CD4-positive, alpha-beta T cell treated with Interleukin-17A for 4 hours (primary cell): Measurements from ENCODE around the gene GAPT.

Experiments
- DNase-seq: peaks from one replicate; pipeline ENCODE4 v3.0.0-alpha.2; 2020; ENCODE audit warnings: mixed read lengths

The GAPT gene

DNA sequence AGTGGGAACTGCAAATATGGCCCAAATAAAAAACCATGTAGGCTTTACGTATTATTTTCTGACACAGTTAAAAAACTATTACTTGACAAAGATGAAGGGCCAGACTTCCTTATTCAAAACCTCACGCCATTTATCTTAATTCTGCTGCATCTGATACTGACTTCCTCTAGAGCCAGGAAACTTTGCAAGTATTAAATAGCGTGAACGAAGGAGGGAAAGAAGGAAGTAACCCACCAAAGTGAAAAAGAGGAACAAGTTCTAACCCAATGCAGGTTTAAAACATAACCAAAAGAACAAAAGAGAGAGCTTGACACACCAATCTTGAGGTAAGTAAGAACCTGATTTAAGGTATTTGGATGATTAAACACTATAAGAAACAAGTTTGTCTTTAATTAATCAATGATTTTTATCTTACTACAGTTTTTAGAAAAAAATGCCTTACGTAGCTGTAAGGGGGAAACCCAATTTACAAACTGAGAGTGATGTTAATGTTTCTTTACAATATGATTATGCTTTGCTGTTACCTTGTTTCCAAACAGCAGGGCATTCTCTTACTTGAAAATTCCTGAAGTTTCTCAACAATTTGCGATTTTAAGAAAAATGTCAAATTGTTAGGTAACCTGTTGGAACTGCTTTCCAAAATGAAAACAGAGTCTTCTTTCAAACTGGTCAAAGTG lies at the start of gene GAPT:
Gene GAPT, plus strand, starts transcription at position 220 of the 677 bp plus-strand sequence. CDS start 3,102 bp downstream, outside the sequence.
- DNase-seq = no peak

DNA sequence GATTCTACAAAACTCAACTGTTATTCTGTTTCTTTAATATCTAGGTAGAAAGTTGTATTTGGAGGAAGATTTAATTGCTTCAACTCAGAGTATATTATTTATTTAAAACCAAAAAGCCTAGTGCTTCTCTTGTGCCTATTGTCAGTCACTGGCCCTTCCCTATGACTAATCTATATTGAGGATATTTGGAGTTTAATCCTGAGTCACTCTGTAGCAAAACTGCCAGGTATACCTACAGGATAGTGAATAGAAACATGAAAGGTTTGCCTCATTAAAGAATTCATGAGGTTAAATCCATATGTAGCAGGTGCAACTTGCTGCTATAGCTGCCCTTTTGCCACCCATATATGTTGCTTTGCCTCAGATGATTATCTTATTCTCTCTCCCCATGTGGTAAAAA lies 46.4 kb upstream of the GAPT start:
- DNase-seq = no peak

DNA sequence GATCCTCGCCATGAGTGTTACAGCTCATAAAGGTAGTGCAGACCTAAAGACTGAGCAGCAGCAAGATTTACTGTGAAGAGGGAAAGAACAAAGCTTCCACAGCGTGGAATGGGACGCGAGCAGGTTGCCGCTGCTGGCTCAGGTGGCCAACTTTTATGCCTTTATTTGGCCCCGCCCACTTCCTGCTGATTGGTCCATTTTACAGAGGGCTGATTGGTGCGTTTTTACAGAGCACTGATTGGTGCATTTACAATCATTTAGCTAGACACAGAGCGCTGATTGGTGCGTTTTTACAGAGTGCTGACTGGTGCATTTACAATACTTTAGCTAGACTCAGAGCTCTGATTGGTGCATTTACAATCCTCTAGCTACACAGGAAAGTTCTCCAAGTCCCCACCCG lies 45.2 kb upstream of the GAPT start:
- DNase-seq = no peak

DNA sequence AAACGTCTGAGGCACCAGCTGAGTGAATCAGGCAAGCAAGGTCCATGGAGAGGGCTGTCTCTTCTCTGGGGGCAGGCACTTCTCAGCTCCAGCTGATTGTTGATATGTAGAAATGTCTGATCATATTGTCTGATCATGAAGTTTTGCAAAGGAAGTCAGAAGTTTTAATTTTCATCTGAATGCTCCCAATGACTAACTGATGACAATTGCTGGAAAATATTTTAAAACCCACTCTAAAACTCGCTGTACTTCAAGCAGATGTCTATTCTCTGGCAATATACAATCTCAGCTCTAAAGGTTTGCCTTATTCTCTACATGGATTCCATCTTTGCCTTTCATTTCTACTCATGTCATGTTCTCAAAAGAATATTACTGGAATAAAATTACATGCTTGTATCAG lies 44.0 kb upstream of the GAPT start:
- no peak for DNase-seq

DNA sequence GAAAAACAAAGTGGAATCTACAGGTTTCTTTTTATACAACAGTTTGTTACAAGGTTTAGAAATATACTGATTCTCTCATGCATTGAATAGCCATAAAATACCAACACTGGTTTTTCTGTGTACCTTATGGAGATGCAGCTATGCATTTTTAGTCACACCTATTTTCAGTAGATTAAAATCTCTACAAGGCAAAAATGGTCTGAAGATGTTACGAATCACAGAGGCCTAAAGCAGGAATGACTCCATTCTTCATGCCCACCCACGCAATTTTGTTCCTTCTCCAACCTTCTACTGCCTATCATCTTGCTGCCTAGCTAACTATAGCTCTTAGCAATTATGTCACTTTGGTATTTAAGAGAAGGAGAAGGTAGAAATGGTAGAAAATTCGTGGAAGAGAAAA lies 41.2 kb upstream of the GAPT start:
- no peak for DNase-seq

DNA sequence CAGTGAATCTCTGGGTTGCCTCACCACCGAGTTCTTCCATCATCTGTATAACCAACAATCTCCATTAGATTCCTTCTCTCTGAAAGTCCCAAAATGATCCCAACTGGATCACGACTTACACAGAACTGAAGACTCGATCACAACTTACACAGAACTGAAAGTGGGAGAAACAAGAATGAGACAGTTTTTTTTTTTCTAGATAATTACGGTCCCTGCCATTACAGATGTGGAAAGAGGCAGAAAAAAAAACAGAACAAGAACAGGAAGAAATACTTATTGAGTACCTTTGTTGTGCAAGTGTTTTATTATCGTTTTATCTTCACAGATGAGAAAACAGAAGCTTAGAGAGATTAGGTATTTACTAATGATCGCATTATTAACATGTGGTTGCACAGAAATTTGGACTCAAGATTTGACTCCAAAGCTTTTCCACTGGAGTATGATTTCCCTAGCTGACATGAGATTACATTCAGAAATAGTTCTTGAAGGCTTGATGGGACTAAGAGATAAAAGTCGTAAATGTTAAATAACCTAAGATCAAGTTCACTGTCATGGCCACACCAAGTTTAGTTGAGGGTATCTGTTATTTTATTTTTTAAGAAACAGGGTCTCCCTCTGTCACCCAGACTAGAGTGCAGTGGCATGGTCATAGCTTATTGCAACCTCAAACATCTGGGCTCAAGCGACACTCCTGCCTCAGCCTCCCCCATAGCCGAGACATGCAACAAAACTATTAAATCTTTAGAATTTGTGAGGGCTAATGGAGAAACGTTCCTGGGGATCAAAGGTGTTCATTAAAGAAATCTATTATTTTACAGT lies 40.2 kb upstream of the GAPT start:
- no peak for DNase-seq

DNA sequence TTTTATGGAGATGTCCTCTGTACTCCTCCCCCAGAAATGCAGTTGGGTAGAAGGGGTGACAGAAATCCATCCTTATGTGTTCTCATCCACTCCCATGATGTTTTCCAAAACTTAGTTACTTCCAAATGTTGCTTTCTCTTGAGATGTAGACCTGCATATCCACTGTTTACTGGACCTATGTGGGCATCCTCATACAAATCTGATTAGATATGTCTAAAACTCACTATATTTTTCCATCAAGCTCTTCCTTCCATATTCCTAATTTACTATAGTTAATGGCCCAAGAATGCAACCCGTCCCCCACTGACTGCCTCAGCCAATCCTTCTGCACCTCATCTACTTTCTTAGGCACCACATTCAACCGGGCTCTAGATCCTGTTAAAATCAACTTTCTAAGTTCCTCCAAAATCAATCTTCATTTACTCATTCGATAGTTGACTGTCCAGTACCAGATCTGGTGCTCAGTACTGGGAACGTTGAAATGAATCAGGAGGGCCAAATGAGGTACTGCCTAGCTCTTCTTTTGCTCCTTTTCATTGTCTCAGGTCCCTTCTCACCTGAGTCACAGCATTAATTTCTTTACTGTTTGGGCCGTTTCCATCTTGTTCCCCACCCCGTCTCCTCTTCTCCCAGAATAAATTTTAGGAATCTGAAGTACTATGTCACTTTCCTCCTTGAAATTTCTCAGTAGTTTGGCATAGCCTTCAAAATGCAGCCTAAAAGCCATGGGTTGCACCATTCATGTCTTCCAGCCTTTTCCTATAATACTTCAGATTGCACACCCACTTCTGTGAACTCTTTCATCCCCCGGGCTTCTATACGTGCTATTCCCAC lies 39.3 kb upstream of the GAPT start:
- no peak for DNase-seq

DNA sequence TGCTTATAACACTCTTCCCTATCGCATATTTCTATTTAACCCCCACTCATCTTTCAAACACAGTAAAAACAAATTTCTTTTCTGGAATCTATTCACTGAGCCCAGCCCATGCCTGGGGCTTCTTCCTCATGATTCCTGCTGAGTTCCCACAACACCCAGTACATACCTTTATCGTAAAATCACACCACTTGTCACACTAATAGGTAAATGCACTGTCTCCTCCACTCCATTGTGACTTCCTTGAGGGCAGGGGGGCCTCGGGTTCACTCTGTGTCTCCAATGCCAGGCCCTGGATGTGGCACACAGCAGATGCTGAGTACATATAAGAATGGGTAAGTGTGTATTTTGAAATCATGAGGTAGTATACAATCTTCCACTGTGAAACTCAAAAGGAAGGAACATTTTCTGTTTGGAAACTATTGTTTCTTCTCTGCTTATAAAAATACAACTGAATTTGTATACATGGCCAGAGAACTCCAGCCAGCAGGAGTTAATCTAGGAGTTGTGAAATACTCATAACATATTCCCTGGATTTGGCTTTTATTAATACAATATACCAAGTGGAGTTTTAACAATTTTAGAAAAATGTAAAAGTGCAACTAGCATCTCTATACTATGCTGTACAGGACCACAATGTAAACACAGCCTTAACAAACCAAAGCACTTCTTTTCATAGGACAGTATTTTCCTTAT lies 38.5 kb upstream of the GAPT start:
- DNase-seq = no peak

DNA sequence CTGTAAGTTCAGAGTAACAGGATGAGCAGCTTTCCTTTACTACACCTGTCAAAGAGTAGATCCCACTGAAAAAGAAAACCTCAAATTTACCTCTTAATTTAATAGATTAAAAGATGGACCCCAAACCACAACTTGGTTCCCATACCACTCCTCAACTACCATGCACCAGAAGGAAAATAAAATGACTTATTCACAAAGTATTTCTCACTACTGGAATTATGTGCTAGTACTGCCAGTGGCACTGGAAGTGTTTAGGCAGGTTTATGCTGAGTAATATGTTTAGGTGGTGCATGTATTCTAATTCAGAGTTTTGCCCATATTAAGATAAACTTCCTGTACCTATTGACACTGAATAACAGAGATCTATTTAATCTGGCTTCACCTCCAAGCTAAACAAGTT lies 37.9 kb upstream of the GAPT start:
- DNase-seq = no peak

DNA sequence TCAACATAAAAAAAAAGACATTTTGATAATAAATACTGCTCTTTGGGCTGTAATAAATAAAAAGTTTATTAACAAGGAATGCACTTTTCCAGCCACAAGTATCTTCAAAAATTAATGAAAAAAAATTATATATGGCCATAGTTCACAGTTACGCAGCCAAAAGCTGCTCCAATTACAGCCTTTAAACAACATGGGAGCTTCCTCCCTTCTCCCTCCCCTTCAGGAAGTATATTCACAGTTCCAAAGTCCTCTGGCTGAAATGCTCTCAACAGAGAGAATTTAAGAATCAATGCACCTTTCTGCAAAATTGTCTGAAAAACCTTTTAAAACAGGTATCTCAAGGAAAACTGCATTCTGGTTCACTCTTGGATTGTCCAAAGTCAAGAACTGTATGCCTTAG lies 37.2 kb upstream of the GAPT start:
- DNase-seq = no peak

DNA sequence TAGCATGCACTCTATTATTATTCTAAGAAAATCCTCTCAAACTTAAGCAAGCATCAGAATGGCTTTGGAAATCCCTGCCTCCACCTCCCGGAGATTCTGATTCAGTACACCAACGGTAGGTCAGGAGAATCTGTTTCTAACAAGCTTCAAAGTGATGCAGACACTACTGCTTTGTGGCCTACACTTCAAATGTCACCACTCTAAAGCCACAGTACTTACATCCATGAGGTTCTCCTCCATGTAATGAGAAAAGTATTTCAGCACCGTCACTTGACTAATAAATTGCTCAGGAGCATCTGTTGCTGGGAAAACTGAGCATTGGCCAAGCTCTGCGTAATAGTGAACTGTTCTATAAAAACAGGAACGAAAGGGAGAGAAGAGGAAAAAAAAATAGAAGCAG lies 36.2 kb upstream of the GAPT start:
- no peak for DNase-seq

DNA sequence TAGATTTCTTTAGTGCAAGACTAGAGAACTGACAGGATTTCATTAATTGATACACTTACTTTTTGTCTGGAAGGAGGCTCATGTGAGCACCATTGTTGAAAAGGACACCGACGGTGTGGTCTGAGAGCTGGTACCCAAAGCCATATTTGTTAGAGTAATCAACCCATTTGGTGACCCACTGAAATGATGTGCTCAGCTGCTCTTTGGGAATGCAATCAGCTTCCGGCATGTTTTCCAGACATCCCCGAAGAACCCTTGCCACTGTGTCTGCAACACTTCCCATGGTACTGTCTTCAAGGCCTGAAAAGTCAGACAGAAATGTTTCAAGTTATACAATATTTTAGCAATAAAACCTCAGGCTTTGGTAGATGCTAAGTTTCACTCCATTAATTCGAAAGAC lies 35.8 kb upstream of the GAPT start:
- no peak for DNase-seq

DNA sequence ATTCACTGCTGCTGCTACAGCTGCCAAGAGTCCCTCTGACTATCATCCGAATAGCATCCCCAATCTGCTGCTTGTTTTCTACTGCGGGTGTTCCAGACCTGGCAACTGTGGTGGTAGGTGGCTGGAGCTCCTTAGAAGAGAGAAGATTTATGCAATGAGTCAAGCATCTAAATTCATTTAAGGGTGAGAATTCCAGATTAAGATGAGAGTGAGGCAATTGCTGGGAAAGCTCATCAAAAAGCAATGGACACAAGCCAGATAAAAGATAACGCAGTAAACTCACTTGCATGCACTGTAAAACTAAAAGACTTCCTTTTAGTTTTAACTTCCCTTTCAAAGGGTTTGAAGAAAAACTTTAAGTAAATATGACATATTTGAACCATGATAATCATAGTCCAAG lies 35.2 kb upstream of the GAPT start:
- no peak for DNase-seq

DNA sequence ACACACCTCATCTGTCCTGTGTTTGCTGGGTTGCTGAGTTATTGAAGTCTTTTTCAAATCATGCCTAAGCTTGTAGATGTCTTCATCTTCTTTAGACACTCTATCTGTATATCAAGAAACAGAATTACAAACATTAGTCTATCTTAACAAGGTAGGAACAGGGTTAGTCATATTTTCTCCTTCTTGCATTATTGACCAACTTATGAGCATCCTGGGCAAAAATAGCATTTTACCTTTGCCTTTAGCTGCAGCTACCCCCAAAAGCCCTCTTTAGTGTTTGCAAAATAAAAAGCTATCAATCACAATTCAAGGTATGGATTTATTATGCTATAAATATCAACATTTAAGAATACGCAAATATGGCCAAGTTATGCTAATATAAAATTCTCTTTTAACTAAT lies 34.7 kb upstream of the GAPT start:
- no peak for DNase-seq

DNA sequence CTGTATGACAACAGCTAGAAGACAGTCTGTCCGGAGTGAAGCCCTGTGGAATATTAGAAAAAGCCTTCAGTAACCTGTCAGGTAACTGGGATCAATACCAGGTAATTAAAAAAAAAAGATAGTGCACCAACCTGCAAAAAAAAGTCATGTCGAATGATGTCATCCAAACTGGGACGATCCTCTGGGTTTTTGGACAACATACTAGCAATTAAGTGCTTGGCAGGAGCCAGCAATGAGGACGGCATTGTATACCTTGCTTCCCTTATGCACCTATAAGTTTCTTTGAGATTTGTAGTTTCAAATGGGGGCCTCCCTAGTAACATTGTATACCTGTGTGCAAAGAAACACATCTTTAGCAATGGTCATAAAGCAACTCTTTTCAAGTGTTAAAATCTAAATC lies 34.2 kb upstream of the GAPT start:
- no peak for DNase-seq

DNA sequence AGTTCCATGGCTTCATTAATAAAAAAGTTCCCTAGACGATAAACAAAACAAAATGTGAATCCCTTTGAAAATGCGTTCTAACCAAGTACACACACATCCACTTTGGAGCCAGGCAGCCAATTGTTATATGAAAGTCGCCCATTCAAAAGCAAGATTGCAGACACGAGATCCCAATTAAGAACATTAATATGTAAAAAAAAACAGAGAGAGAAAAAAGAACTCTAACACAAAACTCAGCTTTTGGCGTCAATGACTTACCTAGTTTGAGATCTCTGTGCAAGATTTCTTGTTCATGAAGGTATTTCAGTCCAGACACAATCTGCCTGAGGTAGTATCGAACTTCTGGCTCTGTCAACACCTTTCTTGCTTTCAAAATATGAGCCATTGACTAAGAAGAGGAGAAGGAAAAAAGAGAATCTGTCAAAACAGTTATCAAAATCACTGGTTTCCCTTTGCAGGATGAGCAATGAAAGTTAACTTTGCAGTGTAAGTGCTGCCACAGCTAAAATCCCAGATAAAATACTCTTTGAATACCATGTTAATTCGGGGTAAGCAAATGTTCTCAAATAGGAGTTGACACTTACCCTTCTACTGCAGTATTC lies 33.0 kb upstream of the GAPT start:
- no peak for DNase-seq

DNA sequence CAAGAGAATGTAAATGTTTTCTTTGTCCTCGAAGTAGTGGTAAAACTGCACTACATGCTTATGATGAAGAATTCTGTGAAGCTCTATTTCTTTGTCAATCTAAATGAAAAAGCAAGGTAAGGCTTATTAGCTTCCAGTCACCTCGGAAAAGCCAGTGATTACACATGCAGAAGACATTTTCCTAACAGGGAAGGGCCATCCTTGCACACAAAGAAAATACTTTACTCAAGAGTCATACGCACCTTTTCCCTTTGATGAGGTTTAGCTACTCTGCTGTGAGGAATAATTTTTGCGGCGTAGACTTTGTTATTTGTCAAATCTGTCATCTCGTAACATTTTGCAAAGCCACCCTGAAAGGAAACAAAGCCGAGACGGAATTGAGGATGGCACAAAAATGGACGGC lies 32.5 kb upstream of the GAPT start:
- no peak for DNase-seq

DNA sequence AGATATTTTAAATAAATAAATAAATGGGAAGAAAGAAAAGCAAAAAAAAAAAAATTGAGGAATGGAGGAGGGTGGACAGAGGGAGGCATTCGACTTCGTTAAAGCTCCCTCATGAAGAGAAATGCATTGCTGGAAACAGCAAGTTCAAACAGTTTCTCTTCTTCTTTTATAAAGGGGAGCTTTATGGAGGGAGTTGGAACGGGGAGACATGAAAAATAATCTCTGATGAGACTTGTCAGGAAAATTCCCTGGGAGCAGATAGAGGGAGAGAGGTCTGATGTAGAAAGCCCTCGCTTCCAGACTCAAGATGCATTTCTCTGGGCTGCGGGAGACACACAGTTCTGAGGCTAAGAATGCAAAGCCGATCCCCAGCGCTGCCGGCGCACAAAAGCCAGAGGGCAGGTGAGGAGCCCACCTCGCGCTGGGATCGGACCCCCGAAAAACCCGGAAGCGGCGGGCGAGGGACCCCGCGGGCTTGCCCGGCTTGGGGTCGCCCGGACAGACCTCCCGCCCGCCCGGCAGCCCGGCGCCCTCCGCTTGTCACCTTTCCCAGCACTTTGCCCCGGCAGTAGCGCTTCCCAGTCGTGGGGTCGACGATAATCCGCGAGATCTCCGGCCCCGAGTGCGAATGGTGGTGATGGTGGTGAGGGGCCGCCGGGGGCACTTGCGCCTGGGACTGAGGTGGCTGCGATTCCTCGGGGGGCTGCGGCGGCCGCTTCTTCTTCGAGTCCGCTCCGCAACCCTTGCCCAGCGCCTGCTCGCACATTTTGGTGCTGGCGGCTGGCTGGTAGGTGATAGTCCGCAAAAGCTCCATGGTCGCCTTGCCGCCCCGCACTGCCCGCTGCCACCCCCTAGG lies 31.9 kb upstream of the GAPT start:
- peak; percentile 43 for DNase-seq

DNA sequence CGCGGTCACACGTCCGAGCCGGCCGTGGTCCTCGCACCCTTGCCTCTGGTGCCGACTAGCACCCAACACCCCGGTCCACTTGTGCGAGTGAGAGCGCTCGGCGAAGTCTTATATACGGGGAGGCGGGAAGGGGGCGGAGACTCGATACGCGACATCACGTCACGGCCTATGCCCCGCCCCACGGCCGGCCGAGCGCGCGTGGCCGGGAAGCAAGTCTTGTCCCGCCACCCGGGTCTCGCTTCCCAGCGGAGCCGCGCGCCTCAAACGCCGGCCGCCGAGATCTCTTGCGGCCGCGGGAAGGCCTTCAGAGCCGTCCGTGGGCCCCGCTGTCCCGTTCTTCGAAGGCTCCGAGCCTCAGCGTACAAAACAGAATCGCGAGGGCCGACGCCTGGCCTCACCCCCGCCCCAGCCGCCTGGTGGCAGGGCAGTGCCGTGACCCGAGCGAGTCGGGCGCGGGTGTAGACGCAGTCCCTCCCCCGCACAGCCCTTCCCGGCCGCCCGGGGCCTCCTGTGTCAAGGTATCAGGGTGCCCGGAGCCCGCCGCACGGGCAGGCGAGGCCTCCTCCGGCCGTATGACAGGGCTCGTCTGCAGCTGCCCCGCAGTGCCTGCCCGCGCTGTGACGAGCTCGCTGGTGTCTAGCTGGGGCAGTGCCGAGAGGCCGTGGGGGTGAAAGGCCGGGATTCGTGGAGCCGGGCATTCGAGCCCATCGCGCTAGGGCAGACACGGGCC lies 31.1 kb upstream of the GAPT start, which contains the start of gene PLK2:
Gene PLK2, minus strand, starts transcription at position 85 of the 730 bp plus-strand sequence. CDS start 127 bp downstream, outside the sequence.
- DNase-seq = peak; percentile 95

DNA sequence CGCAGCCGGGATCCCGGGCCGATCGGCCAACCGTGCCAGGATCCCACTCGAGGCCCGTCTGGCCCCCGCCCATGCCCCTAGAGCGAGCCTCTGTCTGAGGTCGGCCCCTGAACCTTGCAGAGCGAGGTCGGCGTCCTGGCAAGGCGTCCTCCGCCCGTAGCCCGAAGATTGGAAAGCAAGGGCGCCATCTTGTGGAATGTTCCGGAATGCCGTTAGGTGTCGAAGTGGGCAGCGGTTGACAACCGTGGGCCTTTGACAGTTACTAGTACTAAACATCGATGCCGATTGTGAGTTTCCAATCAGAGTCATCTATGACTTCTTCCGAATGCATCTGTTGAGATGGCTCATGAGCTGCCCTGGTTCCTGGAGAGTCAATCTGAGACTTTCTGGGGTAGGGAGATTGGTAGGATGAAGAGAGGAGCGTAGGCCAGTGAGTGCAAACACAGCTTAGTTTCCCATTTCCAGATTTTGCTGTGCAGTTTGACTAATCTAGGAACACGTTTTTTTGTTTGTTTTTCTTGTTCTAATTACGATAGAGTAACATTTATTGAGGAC lies 30.4 kb upstream of the GAPT start:
- peak; percentile 93 for DNase-seq
